GM18502 (cell line): ENCODE results near the gene KIF20B.
A peak's percentile ranks its signal among the peaks of the same experiment; 100 is the strongest.
"Not testable (repeated sequence)": the region's sequence is repeated elsewhere in the genome, so short reads cannot be mapped to it uniquely, and the experiment has no call there.

Experiments
- ATAC-seq: cut with Tn5 transposase; IDR thresholded peaks from one replicate; pipeline ENCODE4 v1.9.1; 2021; ENCODE audit warnings: mild to moderate bottlenecking; ENCODE audit not compliant: unreplicated experiment, poor library complexity

The KIF20B gene

GRCh38 chr10:89771684-89772083 lies 70.3 kb downstream of the KIF20B start:
- no peak for ATAC-seq

- no peak for ATAC-seq
Measured at GRCh38 chr10:89773081-89773480, 71.7 kb downstream of the KIF20B start.

GRCh38 chr10:89776665-89777064 lies 75.3 kb downstream of the KIF20B start:
- ATAC-seq, result no peak

- no peak for ATAC-seq
Measured at GRCh38 chr10:89782470-89782869, 81.1 kb downstream of the KIF20B start.

- ATAC-seq, result no peak
Measured at GRCh38 chr10:89783406-89783805, 82.0 kb downstream of the KIF20B start.

- ATAC-seq, result no peak
Measured at GRCh38 chr10:89785095-89785494, 83.7 kb downstream of the KIF20B start.

- no peak for ATAC-seq
Measured at GRCh38 chr10:89789188-89789877, 87.9 kb downstream of the KIF20B start.

- no peak for ATAC-seq
Measured at GRCh38 chr10:89792187-89792586, 90.8 kb downstream of the KIF20B start.

- ATAC-seq, result peak; percentile 81
Measured at GRCh38 chr10:89793649-89794254, 92.4 kb downstream of the KIF20B start.

- ATAC-seq, result peak; percentile 60
Measured at GRCh38 chr10:89795840-89796239, 94.5 kb downstream of the KIF20B start.

GRCh38 chr10:89798092-89798491 lies 96.7 kb downstream of the KIF20B start:
- ATAC-seq, result no peak

- no peak for ATAC-seq
Measured at GRCh38 chr10:89799573-89799972, 98.2 kb downstream of the KIF20B start.

- ATAC-seq, result peak; percentile 96
Measured at GRCh38 chr10:89805599-89806013, 104.2 kb downstream of the KIF20B start.

GRCh38 chr10:89808842-89809241 lies 107.5 kb downstream of the KIF20B start:
- no peak for ATAC-seq

GRCh38 chr10:89809766-89810165 lies 108.4 kb downstream of the KIF20B start:
- no peak for ATAC-seq

- no peak for ATAC-seq
Measured at GRCh38 chr10:89810908-89811525, 109.6 kb downstream of the KIF20B start.

GRCh38 chr10:89813546-89813945 lies 112.2 kb downstream of the KIF20B start:
- no peak for ATAC-seq

- ATAC-seq, result no peak
Measured at GRCh38 chr10:89814278-89814677, 112.9 kb downstream of the KIF20B start.

GRCh38 chr10:89815049-89815853 lies 113.9 kb downstream of the KIF20B start:
- ATAC-seq, result no peak

GRCh38 chr10:89819008-89819407 lies 117.6 kb downstream of the KIF20B start:
- ATAC-seq, result not testable (repeated sequence)
